Cardiac muscle cell (in vitro differentiated cells and primary cell): ENCODE measurements around the gene TRMT10C. TPM values are rescaled to one million over a fixed set of nuclear protein-coding genes. Genes with fewer than 3 reads are reported as not detected.
A peak's percentile ranks its signal among the peaks of the same experiment; 100 is the strongest.

Experiments used
- DNase-seq, 2 donors: peaks; one replicate each; pipeline versions ENCODE4 v3.0.0 to v3.0.0-alpha.2; 2010 to 2017; ENCODE audit warnings: low read depth in 1 of 2, low spot score in 1 of 2
- H3K27ac ChIP-seq: fragments of 200-600 bp; sonication (generic); 2 replicates; pipeline ENCODE4 v1.5.1; 2016
- H3K27me3 ChIP-seq: fragments of 200-600 bp; sonication (generic); 2 replicates; pipeline ENCODE4 v1.6.0; 2016; ENCODE audit warnings: control low read depth
- H3K36me3 ChIP-seq: fragments of 200-600 bp; sonication (generic); 2 replicates; pipeline ENCODE4 v1.5.1; 2016; ENCODE audit warnings: control low read depth
- H3K4me1 ChIP-seq: fragments of 200-600 bp; sonication (generic); 2 replicates; pipeline ENCODE4 v1.8.1; 2017; ENCODE audit warnings: low read depth, mild to moderate bottlenecking, mixed run types
- H3K4me3 ChIP-seq: fragments of 200-600 bp; sonication (generic); 2 replicates; pipeline ENCODE4 v1.5.1; 2016; ENCODE audit warnings: mild to moderate bottlenecking
- H3K9me3 ChIP-seq: fragments of 200-600 bp; sonication (generic); 2 replicates; pipeline ENCODE4 v1.5.1; 2017; ENCODE audit warnings: low read depth, mild to moderate bottlenecking, control low read depth
- polyA plus RNA-seq: library from polyadenylated mRNA; unstranded; fragments of >200 nt; fragmentation: Nextera tagmentation; extraction: Ambion mirVana; gene quantifications from 2 replicates; pipeline ENCODE4 v1.2.1, GENCODE V29; 2016
- total RNA-seq: library from RNA; depleted of rRNA; stranded (reverse); fragments of >200 nt; gene quantifications from 2 replicates; pipeline ENCODE4 v1.2.3, GENCODE V29; 2016
- TF ChIP-seq, protein P1 (sequence below): IDR thresholded peaks from 2 replicates; pipeline ENCODE4 v1.5.1; 2012; ENCODE audit warnings: low read depth, mild to moderate bottlenecking, low read length

Gene TRMT10C
- total RNA-seq (20.8 and 23.1 TPM in 2 replicates), polyA plus RNA-seq (40.1 and 40.6 TPM in 2 replicates)

DNA sequence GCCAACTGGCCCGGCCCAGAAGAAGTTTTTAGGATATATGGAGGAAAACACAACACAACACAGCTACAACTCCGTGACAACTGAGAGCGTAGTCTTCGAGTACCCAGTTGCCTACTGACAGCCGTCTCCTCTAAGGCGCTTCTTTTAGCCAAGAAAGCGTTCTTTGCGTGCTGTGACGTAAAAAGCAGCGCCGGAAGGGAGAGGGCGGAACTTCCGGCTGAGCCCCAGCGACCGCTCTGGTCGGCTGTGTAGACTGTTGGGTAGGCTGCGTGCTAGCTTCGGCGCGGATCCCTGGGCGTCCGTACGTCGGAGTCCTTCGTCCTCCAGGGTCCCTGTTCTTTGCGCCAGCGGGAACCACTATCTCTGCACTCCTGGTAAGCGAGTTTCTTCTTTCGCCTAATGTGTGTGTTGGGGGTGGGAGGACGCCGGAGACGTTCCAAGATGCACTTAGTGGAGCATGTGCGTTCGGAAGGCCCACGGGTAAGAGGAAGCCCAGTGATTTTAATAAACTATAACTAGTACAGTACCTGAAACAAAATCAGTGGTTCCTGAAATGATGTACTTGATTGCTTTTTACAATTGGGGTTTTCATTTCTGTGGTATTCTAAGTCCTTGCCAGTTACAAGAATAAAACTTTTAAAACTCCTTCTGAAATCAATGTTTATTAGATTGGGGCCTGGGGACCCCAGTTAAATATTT, at the start of gene TRMT10C:
TRMT10C (plus strand) TSS at position 239 of the 699 bp plus-strand sequence. CDS start 2,914 bp downstream, outside the sequence.
- H3K4me1 ChIP-seq, result peaks cover 6% of the 10 kb centered on the region
- H3K4me3 ChIP-seq, result peak within 1 kb of the TSS; percentile 88
- H3K27ac ChIP-seq, result peak within 1 kb of the TSS; percentile 87
- H3K9me3 ChIP-seq, result no peaks in the 10 kb centered on the region
- TF ChIP-seq, protein P1, sequence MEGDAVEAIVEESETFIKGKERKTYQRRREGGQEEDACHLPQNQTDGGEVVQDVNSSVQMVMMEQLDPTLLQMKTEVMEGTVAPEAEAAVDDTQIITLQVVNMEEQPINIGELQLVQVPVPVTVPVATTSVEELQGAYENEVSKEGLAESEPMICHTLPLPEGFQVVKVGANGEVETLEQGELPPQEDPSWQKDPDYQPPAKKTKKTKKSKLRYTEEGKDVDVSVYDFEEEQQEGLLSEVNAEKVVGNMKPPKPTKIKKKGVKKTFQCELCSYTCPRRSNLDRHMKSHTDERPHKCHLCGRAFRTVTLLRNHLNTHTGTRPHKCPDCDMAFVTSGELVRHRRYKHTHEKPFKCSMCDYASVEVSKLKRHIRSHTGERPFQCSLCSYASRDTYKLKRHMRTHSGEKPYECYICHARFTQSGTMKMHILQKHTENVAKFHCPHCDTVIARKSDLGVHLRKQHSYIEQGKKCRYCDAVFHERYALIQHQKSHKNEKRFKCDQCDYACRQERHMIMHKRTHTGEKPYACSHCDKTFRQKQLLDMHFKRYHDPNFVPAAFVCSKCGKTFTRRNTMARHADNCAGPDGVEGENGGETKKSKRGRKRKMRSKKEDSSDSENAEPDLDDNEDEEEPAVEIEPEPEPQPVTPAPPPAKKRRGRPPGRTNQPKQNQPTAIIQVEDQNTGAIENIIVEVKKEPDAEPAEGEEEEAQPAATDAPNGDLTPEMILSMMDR, result no peak
- DNase-seq, result peak; percentile 93 to 95
- peaks cover 9% of the 10 kb centered on the region for H3K36me3 ChIP-seq
- peaks cover 17% of the 10 kb centered on the region for H3K27me3 ChIP-seq

DNA sequence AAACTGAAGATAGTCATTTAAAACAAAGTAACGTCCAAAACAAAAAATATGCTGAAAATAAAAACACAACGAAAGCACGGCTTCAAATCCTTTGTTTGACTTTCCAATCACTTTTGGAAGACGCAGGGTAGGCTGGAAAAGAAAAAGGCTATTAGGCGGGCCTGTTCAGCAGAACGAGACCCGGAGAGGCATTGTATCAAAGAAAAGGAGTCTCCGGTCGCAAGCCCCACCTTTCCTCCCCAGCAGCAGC, 49.3 kb upstream of the TRMT10C start:
- Histone ChIP-seq H3K27ac (peak overlapping the region; percentile 80), H3K36me3 (no peaks in the 10 kb centered on the region), H3K4me3 (peak overlapping the region; percentile 86), H3K9me3 (no peaks in the 10 kb centered on the region), H3K27me3 (peaks cover 5% of the 10 kb centered on the region), H3K4me1 (no peaks in the 10 kb centered on the region)
- TF ChIP-seq, protein P1, result no peak
- no peak for DNase-seq

DNA sequence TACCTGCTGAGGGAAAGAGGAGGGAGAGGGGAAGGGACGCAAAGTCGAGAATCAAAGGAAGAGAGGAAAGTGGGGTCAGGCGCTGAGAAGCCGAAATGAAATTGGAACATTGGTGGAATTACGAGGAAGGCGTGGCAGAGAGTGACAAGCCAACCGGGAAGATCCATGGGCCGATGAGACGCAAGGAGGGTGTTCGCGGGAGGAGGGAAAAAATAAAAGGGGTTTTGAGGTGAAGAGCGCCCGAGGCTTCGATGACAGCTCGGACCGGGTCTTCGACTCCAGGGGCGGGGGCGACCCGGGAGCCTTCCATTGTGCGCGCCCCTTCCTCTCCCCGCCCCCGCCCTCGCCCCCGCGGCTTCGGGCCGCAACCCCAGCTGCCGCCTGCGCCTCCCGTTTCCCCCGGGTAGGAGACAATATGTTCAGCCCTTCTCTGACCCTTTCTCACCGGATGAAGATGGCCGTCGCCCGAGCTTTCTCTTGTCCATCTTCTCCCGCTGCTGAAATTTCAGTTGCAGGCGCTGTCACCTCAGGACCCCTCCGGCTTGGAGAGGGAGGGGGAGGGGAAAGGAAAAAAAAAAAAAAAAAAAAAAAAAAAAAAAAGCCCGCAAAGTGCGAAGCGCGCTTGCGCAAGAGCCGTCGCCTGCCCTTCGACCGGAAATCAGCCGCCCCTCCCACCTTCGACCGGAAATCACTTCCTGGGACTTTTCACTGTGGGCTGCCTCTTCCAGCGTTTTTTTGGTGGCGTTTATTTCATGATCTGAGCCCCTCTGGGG, 48.8 kb upstream of the TRMT10C start, which contains the start of gene SENP7:
SENP7 (minus strand) TSS at position 567 of the 773 bp plus-strand sequence; CDS start at position 485, 82 bp downstream.
- no peaks in the 10 kb centered on the region for H3K9me3 ChIP-seq
- peak; percentile 85 to 86 for DNase-seq
- peak within 1 kb of the TSS; percentile 86 for H3K4me3 ChIP-seq
- H3K27ac ChIP-seq, result peak within 1 kb of the TSS; percentile 80
- peaks cover 5% of the 10 kb centered on the region for H3K27me3 ChIP-seq
- H3K36me3 ChIP-seq, result no peaks in the 10 kb centered on the region
- TF ChIP-seq, protein P1, result no peak
- H3K4me1 ChIP-seq, result no peaks in the 10 kb centered on the region

DNA sequence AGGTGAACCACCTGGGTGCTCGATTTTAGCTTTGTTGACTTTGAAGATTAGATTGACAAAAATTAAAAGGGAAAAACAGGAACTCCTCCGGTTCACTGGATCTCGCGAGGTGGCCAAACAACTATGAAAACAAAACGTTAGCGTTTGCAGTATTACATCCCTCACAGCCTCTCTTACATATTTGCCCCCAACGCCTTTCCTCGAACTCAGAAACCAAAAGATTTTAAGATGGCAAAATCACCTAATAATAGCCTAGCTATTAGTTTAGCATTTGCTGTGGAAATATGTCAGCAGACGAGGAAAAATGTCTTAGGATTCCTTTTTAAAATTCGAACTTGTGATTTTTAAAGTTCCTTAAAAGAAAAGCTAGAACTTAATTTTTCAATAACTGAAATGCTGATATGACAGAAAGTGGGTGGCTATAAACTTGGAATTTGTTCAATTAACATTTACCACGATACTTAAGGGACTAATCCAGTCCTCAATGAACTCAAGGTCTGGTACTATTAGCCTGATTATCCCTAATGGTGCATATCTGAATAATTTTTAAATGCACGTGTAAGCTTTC, 48.2 kb upstream of the TRMT10C start:
- Histone ChIP-seq H3K9me3 (no peaks in the 10 kb centered on the region), H3K4me1 (no peaks in the 10 kb centered on the region), H3K27me3 (peaks cover 5% of the 10 kb centered on the region), H3K36me3 (no peaks in the 10 kb centered on the region), H3K4me3 (peak overlapping the region; percentile 86), H3K27ac (peak overlapping the region; percentile 74)
- TF ChIP-seq, protein P1, result no peak
- no peak for DNase-seq

DNA sequence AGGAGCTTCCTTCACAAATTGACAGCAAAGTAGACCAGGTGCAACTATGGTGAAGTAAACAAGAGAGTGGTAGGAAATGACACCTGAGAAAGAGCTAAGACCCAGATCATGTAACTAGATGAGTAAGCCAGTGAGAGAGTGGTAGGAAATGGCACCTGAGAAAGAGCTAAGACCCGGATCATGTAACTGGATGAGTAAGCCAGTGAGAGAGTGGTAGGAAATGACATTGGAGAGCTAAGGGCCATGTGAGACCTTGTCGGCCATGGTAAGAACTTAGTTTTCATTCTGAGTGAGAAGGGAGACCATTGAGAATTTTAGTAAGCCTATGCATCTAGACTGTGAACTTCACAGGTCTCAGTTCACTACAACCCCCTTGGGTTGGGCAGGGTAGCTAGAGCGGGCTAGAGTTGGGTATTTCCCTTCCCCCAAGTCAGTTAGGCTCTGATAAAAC, 43.2 kb upstream of the TRMT10C start:
- Histone ChIP-seq H3K27ac (no peak overlapping the region), H3K4me1 (no peaks in the 10 kb centered on the region), H3K36me3 (no peaks in the 10 kb centered on the region), H3K9me3 (no peaks in the 10 kb centered on the region), H3K4me3 (no peak overlapping the region), H3K27me3 (peaks cover 5% of the 10 kb centered on the region)
- TF ChIP-seq, protein P1, result no peak
- DNase-seq, result no peak
